Measurements from ENCODE around the gene MYOC. TPM values are rescaled to one million over a fixed set of nuclear protein-coding genes. Genes with fewer than 3 reads are reported as not detected.

Gene MYOC
- total and polyA plus RNA-seq, 8 donors = 0.19 to 2.3 (median 0.48) TPM; not detected in 2

DNA sequence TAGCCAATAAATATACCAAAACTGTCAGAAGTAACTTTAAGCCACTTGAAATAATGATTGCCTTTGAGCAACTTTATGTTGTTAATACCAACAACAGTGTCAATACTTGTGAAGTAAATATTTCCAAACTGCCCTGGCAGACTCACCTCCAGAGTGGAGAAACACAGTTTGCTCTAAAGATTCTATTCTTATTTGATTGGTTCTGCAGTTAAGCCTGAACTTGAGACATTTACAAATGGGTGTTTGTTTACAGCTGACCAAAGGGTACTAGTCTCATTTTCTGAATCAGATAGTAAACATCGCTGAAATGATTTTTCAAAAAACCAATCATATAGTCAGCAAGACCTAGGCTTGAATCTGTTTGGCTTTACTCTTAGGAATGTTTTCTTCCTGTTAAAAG is 1.3 kb upstream of the MYOC start:
- FAIRE-seq (no peak), ATAC-seq (no peak), DNase-seq (no peak)
- TF ChIP-seq, protein P1, sequence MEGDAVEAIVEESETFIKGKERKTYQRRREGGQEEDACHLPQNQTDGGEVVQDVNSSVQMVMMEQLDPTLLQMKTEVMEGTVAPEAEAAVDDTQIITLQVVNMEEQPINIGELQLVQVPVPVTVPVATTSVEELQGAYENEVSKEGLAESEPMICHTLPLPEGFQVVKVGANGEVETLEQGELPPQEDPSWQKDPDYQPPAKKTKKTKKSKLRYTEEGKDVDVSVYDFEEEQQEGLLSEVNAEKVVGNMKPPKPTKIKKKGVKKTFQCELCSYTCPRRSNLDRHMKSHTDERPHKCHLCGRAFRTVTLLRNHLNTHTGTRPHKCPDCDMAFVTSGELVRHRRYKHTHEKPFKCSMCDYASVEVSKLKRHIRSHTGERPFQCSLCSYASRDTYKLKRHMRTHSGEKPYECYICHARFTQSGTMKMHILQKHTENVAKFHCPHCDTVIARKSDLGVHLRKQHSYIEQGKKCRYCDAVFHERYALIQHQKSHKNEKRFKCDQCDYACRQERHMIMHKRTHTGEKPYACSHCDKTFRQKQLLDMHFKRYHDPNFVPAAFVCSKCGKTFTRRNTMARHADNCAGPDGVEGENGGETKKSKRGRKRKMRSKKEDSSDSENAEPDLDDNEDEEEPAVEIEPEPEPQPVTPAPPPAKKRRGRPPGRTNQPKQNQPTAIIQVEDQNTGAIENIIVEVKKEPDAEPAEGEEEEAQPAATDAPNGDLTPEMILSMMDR (IDR thresholded peaks at IDR 0.05) = no peak
- H3K4me3 ChIP-seq = no peak overlapping the region
- H3K9me3 ChIP-seq = no peaks in the 10 kb centered on the region
- H3K27me3 ChIP-seq = no peaks in the 10 kb centered on the region
- peak overlapping the region in 2 of 4 donors; percentile 42 to 57 for H3K27ac ChIP-seq
- WGBS, 2 donors = 13 to 16% methylated on average over 1 of the region's 1 CpG
- H3K36me3 ChIP-seq = no peaks in the 10 kb centered on the region
- no peaks in the 10 kb centered on the region for H3K4me1 ChIP-seq
- intact Hi-C loops (cut with DNase I) = no loop called here

DNA sequence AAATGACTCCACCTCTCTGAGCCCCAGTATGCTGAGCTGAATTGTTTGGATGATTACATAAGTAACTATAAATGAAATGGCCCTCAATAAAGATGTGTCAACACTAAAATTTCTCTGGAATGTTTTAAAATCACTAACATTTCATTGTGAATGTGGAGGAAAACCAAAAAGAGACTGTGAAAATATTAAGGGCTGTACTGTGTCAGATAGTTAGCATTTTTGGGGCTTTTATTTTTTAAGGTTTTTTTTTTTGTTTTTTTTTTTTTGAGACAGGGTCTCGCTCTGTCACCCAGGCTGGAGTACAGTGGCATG is 6.3 kb downstream of the MYOC start:
- 83 to 86% methylated on average over 1 of the region's 1 CpG for WGBS, 2 donors
- TF ChIP-seq, protein P1 (IDR thresholded peaks at IDR 0.05) = no peak
- Histone ChIP-seq H3K27ac (no peak overlapping the region), H3K4me3 (no peak overlapping the region), H3K36me3 (no peaks in the 10 kb centered on the region), H3K4me1 (no peaks in the 10 kb centered on the region), H3K27me3 (no peaks in the 10 kb centered on the region), H3K9me3 (no peaks in the 10 kb centered on the region)
- intact Hi-C loops (cut with DNase I) = loop anchor here in 1 of 3 donors (10.0 kb wide), 1 partner anchor 339 kb away; no protein-coding TSS in a partner anchor
- DNase-seq (no peak), ATAC-seq (peak in 1 of 4 donors; percentile 36), FAIRE-seq (no peak)

DNA sequence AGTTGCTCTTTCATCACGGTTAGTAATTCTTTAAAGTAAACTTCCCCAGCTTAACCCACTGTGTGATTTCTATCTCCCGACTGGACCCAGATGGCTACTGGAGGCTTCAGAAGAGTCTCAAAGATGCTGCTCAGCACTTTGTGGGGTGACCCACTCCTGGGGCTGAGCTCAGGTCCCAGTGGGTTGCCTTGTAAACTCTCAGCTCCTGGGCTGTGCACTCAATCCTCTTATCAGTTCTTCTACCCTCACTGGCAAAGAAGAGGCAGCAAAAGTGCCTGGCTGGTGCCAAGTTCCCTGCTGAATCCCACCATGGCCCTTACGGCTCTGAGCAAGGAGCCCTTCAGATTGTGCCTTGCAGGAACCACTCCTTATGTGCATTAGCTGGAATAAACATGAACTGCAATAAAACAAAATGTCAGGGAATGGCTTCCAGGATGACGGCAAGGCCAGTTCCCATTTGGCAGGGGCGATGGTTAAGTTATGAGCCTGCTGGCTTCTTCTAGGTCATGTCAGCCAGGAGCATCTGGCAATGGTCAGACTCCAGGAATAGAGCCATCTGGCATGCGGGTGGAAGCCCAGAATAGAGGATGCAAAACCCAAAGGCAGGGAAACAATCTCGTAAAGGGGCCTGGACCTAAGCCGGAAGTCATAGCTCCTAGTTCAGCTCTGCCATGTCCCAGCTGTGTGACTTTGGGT is 6.8 kb downstream of the MYOC start:
- Histone ChIP-seq H3K4me1 (no peaks in the 10 kb centered on the region), H3K36me3 (no peaks in the 10 kb centered on the region), H3K4me3 (no peak overlapping the region), H3K9me3 (no peaks in the 10 kb centered on the region), H3K27ac (no peak overlapping the region), H3K27me3 (no peaks in the 10 kb centered on the region)
- ATAC-seq = peak in 2 of 4 donors; percentile 35 to 51
- DNase-seq = peak in 3 of 6 donors; percentile 13 to 24 (median 21)
- FAIRE-seq = no peak
- intact Hi-C loops (cut with DNase I) = loop anchor here in 1 of 3 donors (10.0 kb wide), 1 partner anchor 339 kb away; no protein-coding TSS in a partner anchor
- TF ChIP-seq, protein P1 (IDR thresholded peaks at IDR 0.05) = no peak
- WGBS, 2 donors = 55 to 64% methylated on average over 8 of the region's 8 CpGs

DNA sequence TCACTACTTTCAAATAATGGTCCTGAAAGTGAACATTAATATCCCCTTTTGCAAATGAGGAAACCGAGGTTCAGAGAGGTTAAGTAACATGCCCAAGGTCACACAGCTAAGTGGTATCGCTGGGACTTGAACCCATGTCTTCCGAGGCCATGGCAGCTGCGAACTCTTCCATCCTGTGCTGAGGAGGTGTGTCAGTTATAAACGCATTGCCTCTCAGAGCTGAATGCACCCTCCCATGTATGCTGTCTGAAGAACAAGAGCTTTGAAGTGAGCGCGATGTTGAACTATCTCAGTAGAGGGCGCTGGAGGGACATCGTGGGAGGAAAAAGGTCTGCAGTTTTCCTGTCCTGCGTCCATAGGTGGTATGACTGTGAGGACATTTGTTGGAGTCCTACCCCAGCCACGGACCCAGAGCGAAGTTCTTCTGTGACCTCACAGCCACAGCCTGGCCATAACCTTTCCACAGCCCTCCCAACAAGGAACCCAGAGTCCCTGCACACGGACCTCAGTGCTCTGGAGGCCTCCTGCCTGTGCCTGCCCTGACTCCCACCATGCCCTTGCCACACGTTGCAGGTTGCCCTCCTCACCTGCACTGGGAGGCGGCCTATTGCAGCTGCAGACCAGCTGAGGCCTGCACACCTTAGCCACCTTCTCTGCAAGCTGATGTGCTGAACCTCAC is 7.5 kb downstream of the MYOC start:
- H3K4me1 ChIP-seq = no peaks in the 10 kb centered on the region
- peak; percentile 92 to 97 (median 94) for ATAC-seq
- WGBS, 2 donors = 13% methylated on average over 15 of the region's 15 CpGs
- TF ChIP-seq, protein P1 (IDR thresholded peaks at IDR 0.05) = peak; percentile 24 to 55 (median 48)
- FAIRE-seq = no peak
- no peak overlapping the region for H3K4me3 ChIP-seq
- H3K9me3 ChIP-seq = no peaks in the 10 kb centered on the region
- intact Hi-C loops (cut with DNase I) = loop anchor here in 1 of 3 donors (10.0 kb wide), 1 partner anchor 340 kb away; no protein-coding TSS in a partner anchor
- peak in 5 of 6 donors; percentile 59 to 76 (median 62) for DNase-seq
- H3K27ac ChIP-seq = no peak overlapping the region
- no peaks in the 10 kb centered on the region for H3K27me3 ChIP-seq
- H3K36me3 ChIP-seq = no peaks in the 10 kb centered on the region
